ENCODE measurements around the gene SCAF1. TPM values are rescaled to one million over a fixed set of nuclear protein-coding genes. Genes with fewer than 3 reads are reported as not detected.

The SCAF1 gene
- total RNA-seq, 1 donor, result 8.9 TPM

GRCh38 chr19:49691243-49692146 is 49.5 kb downstream of the SCAF1 start:
- H3K27me3 ChIP-seq (ENCODE audit: insufficient read depth, low read length), result peaks cover 21% of the 10 kb centered on the region
- no peaks in the 10 kb centered on the region for H3K9me3 ChIP-seq (ENCODE audit: low read depth, low read length)
- peaks cover 29% of the 10 kb centered on the region for H3K4me1 ChIP-seq (ENCODE audit: insufficient read depth, low read length)
- no peak overlapping the region for H3K4me3 ChIP-seq (ENCODE audit: low read length)

- Histone ChIP-seq H3K4me1 (ENCODE audit: insufficient read depth, low read length) (peaks cover 29% of the 10 kb centered on the region), H3K4me3 (ENCODE audit: low read length) (no peak overlapping the region), H3K9me3 (ENCODE audit: low read depth, low read length) (no peaks in the 10 kb centered on the region), H3K27me3 (ENCODE audit: insufficient read depth, low read length) (peaks cover 21% of the 10 kb centered on the region)
These were observed 50.1 kb downstream of the SCAF1 start for GRCh38 chr19:49692147-49692506.

DNA sequence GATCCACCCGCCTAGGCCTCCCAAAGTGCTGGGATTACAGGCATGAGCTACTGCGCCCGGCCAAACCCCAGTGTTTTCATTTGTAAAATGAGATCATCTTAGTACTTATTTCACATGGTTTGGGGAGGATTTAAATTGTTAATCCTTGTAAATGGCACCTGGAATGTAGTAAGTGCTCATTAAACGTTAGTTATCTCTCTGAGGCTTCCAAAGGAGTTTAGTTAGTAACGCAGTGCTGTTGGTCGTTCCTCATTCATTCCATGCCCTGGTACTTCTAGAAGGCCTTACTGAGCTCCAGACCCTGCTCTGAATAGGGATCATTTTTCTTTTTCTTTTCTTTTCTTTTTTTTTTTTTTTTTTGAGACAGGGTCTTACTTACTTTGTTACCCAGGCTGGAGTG is 54.1 kb downstream of the SCAF1 start:
- Histone ChIP-seq H3K4me1 (ENCODE audit: insufficient read depth, low read length) (peaks cover 6% of the 10 kb centered on the region), H3K9me3 (ENCODE audit: low read depth, low read length) (no peaks in the 10 kb centered on the region), H3K4me3 (ENCODE audit: low read length) (no peak overlapping the region), H3K27me3 (ENCODE audit: insufficient read depth, low read length) (peaks cover 6% of the 10 kb centered on the region)

- Histone ChIP-seq H3K4me1 (ENCODE audit: insufficient read depth, low read length) (no peaks in the 10 kb centered on the region), H3K27me3 (ENCODE audit: insufficient read depth, low read length) (no peaks in the 10 kb centered on the region), H3K9me3 (ENCODE audit: low read depth, low read length) (no peaks in the 10 kb centered on the region), H3K4me3 (ENCODE audit: low read length) (no peak overlapping the region)
These were observed 54.9 kb downstream of the SCAF1 start for GRCh38 chr19:49696865-49697264.

DNA sequence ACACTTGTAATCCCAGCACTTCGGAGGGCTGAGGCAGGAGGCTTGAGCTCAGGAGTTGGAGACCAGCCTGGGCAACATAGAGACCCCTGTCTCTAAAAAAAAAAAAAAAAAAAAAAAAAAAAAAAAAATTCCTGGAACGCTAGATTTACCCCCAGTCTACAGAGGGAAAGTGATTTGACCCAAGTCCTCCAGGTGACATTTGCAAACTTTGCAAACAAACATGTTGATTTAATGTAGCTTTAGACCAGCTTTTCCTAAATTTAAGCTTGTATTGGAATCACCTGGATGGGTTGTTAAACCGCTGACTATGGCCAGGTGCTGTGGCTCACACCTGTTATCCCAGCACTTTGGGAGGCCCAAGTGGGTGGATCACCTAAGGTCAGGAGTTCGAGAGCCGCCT is 57.4 kb downstream of the SCAF1 start:
- Histone ChIP-seq H3K9me3 (ENCODE audit: low read depth, low read length) (no peaks in the 10 kb centered on the region), H3K4me1 (ENCODE audit: insufficient read depth, low read length) (no peaks in the 10 kb centered on the region), H3K27me3 (ENCODE audit: insufficient read depth, low read length) (no peaks in the 10 kb centered on the region), H3K4me3 (ENCODE audit: low read length) (no peak overlapping the region)

GRCh38 chr19:49700563-49700962 is 58.6 kb downstream of the SCAF1 start:
- no peak overlapping the region for H3K4me3 ChIP-seq (ENCODE audit: low read length)
- no peaks in the 10 kb centered on the region for H3K27me3 ChIP-seq (ENCODE audit: insufficient read depth, low read length)
- H3K4me1 ChIP-seq (ENCODE audit: insufficient read depth, low read length), result no peaks in the 10 kb centered on the region
- no peaks in the 10 kb centered on the region for H3K9me3 ChIP-seq (ENCODE audit: low read depth, low read length)

GRCh38 chr19:49701271-49701786 is 59.3 kb downstream of the SCAF1 start:
- no peak overlapping the region for H3K4me3 ChIP-seq (ENCODE audit: low read length)
- H3K9me3 ChIP-seq (ENCODE audit: low read depth, low read length), result no peaks in the 10 kb centered on the region
- H3K27me3 ChIP-seq (ENCODE audit: insufficient read depth, low read length), result no peaks in the 10 kb centered on the region
- no peaks in the 10 kb centered on the region for H3K4me1 ChIP-seq (ENCODE audit: insufficient read depth, low read length)

- H3K4me3 ChIP-seq (ENCODE audit: low read length), result no peak overlapping the region
- H3K4me1 ChIP-seq (ENCODE audit: insufficient read depth, low read length), result no peaks in the 10 kb centered on the region
- no peaks in the 10 kb centered on the region for H3K27me3 ChIP-seq (ENCODE audit: insufficient read depth, low read length)
- no peaks in the 10 kb centered on the region for H3K9me3 ChIP-seq (ENCODE audit: low read depth, low read length)
These were observed 63.1 kb downstream of the SCAF1 start for GRCh38 chr19:49704888-49705642.

DNA sequence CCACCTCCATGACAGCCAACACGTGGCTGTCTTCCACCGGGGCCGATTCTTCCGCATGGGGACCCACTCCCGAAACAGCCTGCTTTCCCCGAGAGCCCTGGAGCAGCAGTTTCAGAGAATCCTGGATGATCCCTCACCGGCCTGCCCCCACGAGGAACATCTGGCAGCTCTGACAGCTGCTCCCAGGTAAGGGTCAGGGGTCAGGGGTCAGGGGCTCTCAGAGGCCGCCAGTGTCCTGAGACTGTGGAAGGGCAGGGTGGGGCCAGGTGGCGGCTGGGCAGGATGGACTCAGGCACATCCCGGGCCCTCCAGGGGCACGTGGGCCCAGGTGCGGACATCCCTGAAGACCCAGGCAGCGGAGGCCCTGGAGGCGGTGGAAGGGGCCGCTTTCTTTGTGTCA is 63.9 kb downstream of the SCAF1 start:
- no peak overlapping the region for H3K4me3 ChIP-seq (ENCODE audit: low read length)
- no peaks in the 10 kb centered on the region for H3K27me3 ChIP-seq (ENCODE audit: insufficient read depth, low read length)
- H3K9me3 ChIP-seq (ENCODE audit: low read depth, low read length), result no peaks in the 10 kb centered on the region
- H3K4me1 ChIP-seq (ENCODE audit: insufficient read depth, low read length), result no peaks in the 10 kb centered on the region

Other genes with a start within 250 kb of the SCAF1 start
- gene PTH2, start 218.8 kb upstream of the SCAF1 start, total RNA-seq, result not detected
- not detected for gene GFY, start 216.8 kb upstream of the SCAF1 start, total RNA-seq
- not detected for gene SLC17A7, start 200.7 kb upstream of the SCAF1 start, total RNA-seq
- gene PIH1D1, start 190.4 kb upstream of the SCAF1 start, total RNA-seq, result 45.2 TPM
- gene ALDH16A1, start 189.0 kb upstream of the SCAF1 start, total RNA-seq, result 13.7 TPM
- gene FLT3LG, start 168.0 kb upstream of the SCAF1 start, total RNA-seq, result 49.6 TPM
- gene RPL13A, start 154.6 kb upstream of the SCAF1 start, total RNA-seq, result 4,457 TPM
- 8,046 TPM for gene RPS11, start 145.8 kb upstream of the SCAF1 start, total RNA-seq
- gene FCGRT, start 129.5 kb upstream of the SCAF1 start, total RNA-seq, result 123 TPM
- 1.6 TPM for gene RCN3, start 114.2 kb upstream of the SCAF1 start, total RNA-seq
- 88.6 TPM for gene NOSIP, start 61.7 kb upstream of the SCAF1 start, total RNA-seq
- 1.4 TPM for gene PRRG2, start 60.9 kb upstream of the SCAF1 start, total RNA-seq
- 6.4 TPM for gene PRR12, start 51.0 kb upstream of the SCAF1 start, total RNA-seq
- gene RRAS, start 2.1 kb upstream of the SCAF1 start, total RNA-seq, result 8.7 TPM
- 27.2 TPM for gene IRF3, start 23.6 kb downstream of the SCAF1 start, total RNA-seq
- gene BCL2L12, start 23.7 kb downstream of the SCAF1 start, total RNA-seq, result 1.8 TPM
- 51.1 TPM for gene PRMT1, start 35.1 kb downstream of the SCAF1 start, total RNA-seq
- 0.84 TPM for gene ADM5, start 47.4 kb downstream of the SCAF1 start, total RNA-seq
- 0.73 TPM for gene CPT1C, start 48.9 kb downstream of the SCAF1 start, total RNA-seq
- gene TSKS, start 121.1 kb downstream of the SCAF1 start, total RNA-seq, result 0.31 TPM
- 30.2 TPM for gene AP2A1, start 124.8 kb downstream of the SCAF1 start, total RNA-seq
- 4.6 TPM for gene FUZ, start 171.1 kb downstream of the SCAF1 start, total RNA-seq
- gene MED25, start 176.1 kb downstream of the SCAF1 start, total RNA-seq, result 15.1 TPM
- 26.1 TPM for gene PTOV1, start 208.9 kb downstream of the SCAF1 start, total RNA-seq
- 28.4 TPM for gene PNKP, start 225.4 kb downstream of the SCAF1 start, total RNA-seq
- 3.0 TPM for gene AKT1S1, start 235.1 kb downstream of the SCAF1 start, total RNA-seq
- 6.1 TPM for gene TBC1D17, start 235.5 kb downstream of the SCAF1 start, total RNA-seq

Data from mononuclear cell (primary cell).